GM21529 (cell line): Measurements from ENCODE around the gene ITGA3.

Experiments used
- ATAC-seq: cut with Tn5 transposase; IDR thresholded peaks from one replicate; pipeline ENCODE4 v1.9.1; 2021; ENCODE audit not compliant: unreplicated experiment

The ITGA3 gene

GRCh38 chr17:50055426-50056216, at the start of gene ITGA3:
ITGA3 (plus strand) TSS chr17:50056110; CDS start chr17:50056440, 330 bp downstream.
- ATAC-seq: peak; percentile 53

- ATAC-seq: no peak
Measured at GRCh38 chr17:50009282-50009681, 46.6 kb upstream of the ITGA3 start.

- ATAC-seq: no peak
Measured at GRCh38 chr17:50013079-50013478, 42.8 kb upstream of the ITGA3 start.

GRCh38 chr17:50014471-50015088, 41.3 kb upstream of the ITGA3 start:
- ATAC-seq: no peak

GRCh38 chr17:50015146-50015545, 40.8 kb upstream of the ITGA3 start:
- ATAC-seq: no peak

GRCh38 chr17:50018909-50019308, 37.0 kb upstream of the ITGA3 start:
- no peak for ATAC-seq

GRCh38 chr17:50020841-50021599, 34.9 kb upstream of the ITGA3 start:
- ATAC-seq: no peak

GRCh38 chr17:50021681-50022370, 34.1 kb upstream of the ITGA3 start:
- ATAC-seq: no peak

GRCh38 chr17:50022463-50023130, 33.3 kb upstream of the ITGA3 start:
- ATAC-seq: no peak

- no peak for ATAC-seq
Measured at GRCh38 chr17:50023520-50023919, 32.4 kb upstream of the ITGA3 start.

GRCh38 chr17:50024808-50025207, 31.1 kb upstream of the ITGA3 start:
- no peak for ATAC-seq

- ATAC-seq: no peak
Measured at GRCh38 chr17:50026046-50026675, 29.7 kb upstream of the ITGA3 start.

GRCh38 chr17:50026837-50027171, 29.1 kb upstream of the ITGA3 start:
- ATAC-seq: no peak

- no peak for ATAC-seq
Measured at GRCh38 chr17:50027172-50027880, 28.6 kb upstream of the ITGA3 start.

GRCh38 chr17:50027881-50028735, 27.8 kb upstream of the ITGA3 start:
- ATAC-seq: no peak

GRCh38 chr17:50028736-50029120, 27.2 kb upstream of the ITGA3 start:
- no peak for ATAC-seq

GRCh38 chr17:50029185-50029584, 26.7 kb upstream of the ITGA3 start:
- no peak for ATAC-seq

- no peak for ATAC-seq
Measured at GRCh38 chr17:50033316-50033715, 22.6 kb upstream of the ITGA3 start.
